Activated CD4-positive, alpha-beta T cell treated with anti-CD3 and anti-CD28 coated beads, Interleukin-2, amount 50 U/mL, for 16 hours (primary cell): ENCODE measurements around the gene LNX2.

ENCODE experiments used
- DNase-seq: peaks from one replicate; pipeline ENCODE4 v3.0.0-alpha.2; 2020

LNX2 gene

GRCh38 chr13:27620377-27621115, at the start of gene LNX2:
LNX2 (minus strand) TSS chr13:27620529; CDS start chr13:27581703, 38,826 bp downstream.
- peak; percentile 98 for DNase-seq

- no peak for DNase-seq
Measured at GRCh38 chr13:27667946-27668345, 47.6 kb upstream of the LNX2 start.

- no peak for DNase-seq
Measured at GRCh38 chr13:27666951-27667350, 46.6 kb upstream of the LNX2 start.

GRCh38 chr13:27665761-27666160, 45.4 kb upstream of the LNX2 start:
- no peak for DNase-seq

- no peak for DNase-seq
Measured at GRCh38 chr13:27665333-27665732, 45.0 kb upstream of the LNX2 start.

- no peak for DNase-seq
Measured at GRCh38 chr13:27663947-27664346, 43.6 kb upstream of the LNX2 start.

- DNase-seq = no peak
Measured at GRCh38 chr13:27662738-27663470, 42.6 kb upstream of the LNX2 start.

GRCh38 chr13:27661017-27661416, 40.7 kb upstream of the LNX2 start:
- no peak for DNase-seq

- no peak for DNase-seq
Measured at GRCh38 chr13:27660511-27660910, 40.2 kb upstream of the LNX2 start.

GRCh38 chr13:27659145-27659865, 39.0 kb upstream of the LNX2 start:
- no peak for DNase-seq

GRCh38 chr13:27658546-27658945, 38.2 kb upstream of the LNX2 start:
- no peak for DNase-seq

- no peak for DNase-seq
Measured at GRCh38 chr13:27657724-27658123, 37.4 kb upstream of the LNX2 start.

- DNase-seq = no peak
Measured at GRCh38 chr13:27654816-27655215, 34.5 kb upstream of the LNX2 start.

- no peak for DNase-seq
Measured at GRCh38 chr13:27654059-27654458, 33.7 kb upstream of the LNX2 start.

GRCh38 chr13:27650312-27650711, 30.0 kb upstream of the LNX2 start:
- no peak for DNase-seq

- no peak for DNase-seq
Measured at GRCh38 chr13:27644302-27644701, 24.0 kb upstream of the LNX2 start.

- no peak for DNase-seq
Measured at GRCh38 chr13:27643334-27644132, 23.2 kb upstream of the LNX2 start.

GRCh38 chr13:27641711-27642502, 21.6 kb upstream of the LNX2 start:
- DNase-seq = no peak

GRCh38 chr13:27639186-27639585, 18.9 kb upstream of the LNX2 start:
- DNase-seq = no peak

- no peak for DNase-seq
Measured at GRCh38 chr13:27638521-27638920, 18.2 kb upstream of the LNX2 start.

GRCh38 chr13:27638001-27638400, 17.7 kb upstream of the LNX2 start:
- no peak for DNase-seq

- DNase-seq = no peak
Measured at GRCh38 chr13:27637289-27637626, 16.9 kb upstream of the LNX2 start.
